ENCODE measurements around the gene FRMD5.

DNA sequence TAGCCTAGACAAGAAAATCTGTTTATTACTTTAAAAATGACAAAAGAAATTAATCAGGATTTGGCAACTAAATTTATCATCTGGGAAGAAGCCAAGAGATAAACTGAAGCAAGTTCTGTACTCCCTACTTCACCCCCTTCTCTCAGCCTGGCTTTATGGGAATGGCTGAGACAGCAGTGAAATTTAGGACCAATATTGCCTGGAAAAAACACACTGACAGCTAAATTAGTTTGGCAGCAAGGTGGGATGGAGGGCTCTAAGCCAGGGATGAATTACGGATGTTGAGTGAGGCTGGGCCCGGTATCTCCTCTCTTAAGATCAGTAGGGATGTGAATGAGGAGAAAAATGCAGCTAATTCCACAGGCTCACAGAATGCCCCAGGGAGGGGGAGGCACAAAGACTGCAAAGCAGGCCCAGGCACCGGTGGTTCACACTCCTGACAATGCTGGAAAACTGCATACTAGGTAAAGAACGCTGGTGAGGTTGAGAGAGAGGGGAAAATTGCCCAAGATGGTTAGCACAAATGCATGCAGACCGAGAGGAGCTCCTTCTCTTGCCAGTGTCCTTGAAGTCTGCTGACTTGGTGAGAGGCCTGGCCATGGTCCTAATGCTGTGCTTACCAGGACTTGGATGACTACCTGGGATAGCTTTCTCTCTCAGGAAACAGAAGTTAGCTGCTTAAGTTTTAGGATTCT, 279.3 kb downstream of the FRMD5 start:
- TF ChIP-seq, protein P1, sequence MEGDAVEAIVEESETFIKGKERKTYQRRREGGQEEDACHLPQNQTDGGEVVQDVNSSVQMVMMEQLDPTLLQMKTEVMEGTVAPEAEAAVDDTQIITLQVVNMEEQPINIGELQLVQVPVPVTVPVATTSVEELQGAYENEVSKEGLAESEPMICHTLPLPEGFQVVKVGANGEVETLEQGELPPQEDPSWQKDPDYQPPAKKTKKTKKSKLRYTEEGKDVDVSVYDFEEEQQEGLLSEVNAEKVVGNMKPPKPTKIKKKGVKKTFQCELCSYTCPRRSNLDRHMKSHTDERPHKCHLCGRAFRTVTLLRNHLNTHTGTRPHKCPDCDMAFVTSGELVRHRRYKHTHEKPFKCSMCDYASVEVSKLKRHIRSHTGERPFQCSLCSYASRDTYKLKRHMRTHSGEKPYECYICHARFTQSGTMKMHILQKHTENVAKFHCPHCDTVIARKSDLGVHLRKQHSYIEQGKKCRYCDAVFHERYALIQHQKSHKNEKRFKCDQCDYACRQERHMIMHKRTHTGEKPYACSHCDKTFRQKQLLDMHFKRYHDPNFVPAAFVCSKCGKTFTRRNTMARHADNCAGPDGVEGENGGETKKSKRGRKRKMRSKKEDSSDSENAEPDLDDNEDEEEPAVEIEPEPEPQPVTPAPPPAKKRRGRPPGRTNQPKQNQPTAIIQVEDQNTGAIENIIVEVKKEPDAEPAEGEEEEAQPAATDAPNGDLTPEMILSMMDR (conservative IDR thresholded peaks at IDR 0.05 in 1 of 2, IDR thresholded peaks at IDR 0.05 in 1 of 2; ENCODE audit: low read depth in 1 of 2, low read length in 2 of 2): no peak
- no peak for TF ChIP-seq EZH2 (IDR thresholded peaks at IDR 0.05; ENCODE audit: low read length, missing control alignments)

Measured in fibroblast of lung (primary cell).